GM12878 (cell line): ENCODE measurements around the gene ESRP2. TPM values are rescaled to one million over a fixed set of nuclear protein-coding genes. Genes with fewer than 3 reads are reported as not detected.
A peak's percentile ranks its signal among the peaks of the same experiment; 100 is the strongest.

Experiments used
- CBX3 ChIP-seq: fragments of 200-600 bp; sonication (generic); IDR thresholded peaks from 2 replicates; pipeline ENCODE4 v1.6.1; 2016; ENCODE audit warnings: low read depth, borderline replicate concordance
- FOXK2 ChIP-seq: fragments of 450-650 bp; IDR thresholded peaks from 2 replicates; pipeline ENCODE4 v1.6.1; 2017; ENCODE audit warnings: mild to moderate bottlenecking, moderate library complexity
- HCFC1 ChIP-seq: fragments of 150-350 bp; IDR thresholded peaks from 2 replicates; pipeline ENCODE4 v1.6.1; 2014; ENCODE audit warnings: low read length
- JUNB ChIP-seq: IDR thresholded peaks from 2 replicates; pipeline ENCODE4 v1.6.1; 2016; ENCODE audit warnings: antibody characterized with exemption, mild to moderate bottlenecking
- RB1 ChIP-seq: fragments of 450-650 bp; formaldehyde crosslinking; IDR thresholded peaks from 2 replicates; pipeline ENCODE4 v1.6.1; 2017; ENCODE audit warnings: mild to moderate bottlenecking, borderline replicate concordance
- SIX5 ChIP-seq: IDR thresholded peaks from 2 replicates; pipeline ENCODE4 v1.6.1; 2011; ENCODE audit warnings: mild to moderate bottlenecking, low read depth, low read length, moderate library complexity; ENCODE audit not compliant: severe bottlenecking
- SREBF1 ChIP-seq: IDR thresholded peaks from 2 replicates; pipeline ENCODE4 v1.6.1; 2012; ENCODE audit warnings: mild to moderate bottlenecking, low read length
- ZNF207 ChIP-seq: fragments of 450-650 bp; IDR thresholded peaks from 2 replicates; pipeline ENCODE4 v1.6.1; 2014; ENCODE audit warnings: antibody characterized with exemption, mild to moderate bottlenecking, borderline replicate concordance
- ZNF384 ChIP-seq: IDR thresholded peaks from 2 replicates; pipeline ENCODE4 v1.6.1; 2012; ENCODE audit warnings: low read depth, mild to moderate bottlenecking, low read length, improper control_type of control experiment, borderline replicate concordance
- polyA plus RNA-seq, 11 experiments: library from polyadenylated mRNA; depleted of rRNA in 4 of 11; unstranded in 6 of 11; stranded (reverse) in 5 of 11; fragments of >200 nt; fragmentation: Nextera tagmentation in 4 of 11; fragmentation: Illumina TruSeq in 1 of 11; extraction: Ambion mirVana in 4 of 11; extraction: Trizol in 1 of 11; gene quantifications; 1 replicate in 1 of 11; 2 replicates in 10 of 11; pipeline versions ENCODE4 v1.2.1 to v1.2.3, GENCODE V29; 2011 to 2016; ENCODE audit warnings: inconsistent platforms in 2 of 11, missing spikeins in 2 of 11, low read depth in 1 of 11
- total RNA-seq, 4 experiments: library from RNA; depleted of rRNA in 3 of 4; stranded (reverse); fragments of >200 nt in 3 of 4; fragmentation: Illumina TruSeq in 1 of 4; extraction: Trizol in 1 of 4; gene quantifications; 2 replicates each; pipeline versions ENCODE4 v1.2.1 to v1.2.3, GENCODE V29; 2013 to 2021
- TF ChIP-seq, protein P1 (sequence below): fragments of 450-650 bp; IDR thresholded peaks from 2 replicates; pipeline ENCODE4 v1.6.1; 2016; ENCODE audit warnings: mild to moderate bottlenecking
- TF ChIP-seq, protein P2 (sequence below): fragments of 450-650 bp; formaldehyde crosslinking; IDR thresholded peaks from 2 replicates; pipeline ENCODE4 v1.5.0; 2022; ENCODE audit warnings: mild to moderate bottlenecking, missing genetic modification characterization
- TF ChIP-seq, protein P3 (sequence below): fragments of 450-650 bp; IDR thresholded peaks from 2 replicates; pipeline ENCODE4 v1.6.1; 2017; ENCODE audit warnings: antibody characterized with exemption, mild to moderate bottlenecking, moderate library complexity
- TF ChIP-seq, protein P4 (sequence below): IDR thresholded peaks from 2 replicates; pipeline ENCODE4 v1.6.1; 2012; ENCODE audit warnings: mild to moderate bottlenecking, low read depth, low read length
- TF ChIP-seq, protein P5 (sequence below): fragments of 450-650 bp; IDR thresholded peaks from 2 replicates; pipeline ENCODE4 v1.6.1; 2018; ENCODE audit warnings: borderline replicate concordance, mild to moderate bottlenecking; ENCODE audit not compliant: partially characterized antibody

Gene ESRP2
- total and polyA plus RNA-seq, 10 of the 15 experiments (the other 5 are each of a cell fraction or from before 2014, with no cell fraction given): 0.04 to 0.64 (median 0.08) TPM; not detected in 3

DNA sequence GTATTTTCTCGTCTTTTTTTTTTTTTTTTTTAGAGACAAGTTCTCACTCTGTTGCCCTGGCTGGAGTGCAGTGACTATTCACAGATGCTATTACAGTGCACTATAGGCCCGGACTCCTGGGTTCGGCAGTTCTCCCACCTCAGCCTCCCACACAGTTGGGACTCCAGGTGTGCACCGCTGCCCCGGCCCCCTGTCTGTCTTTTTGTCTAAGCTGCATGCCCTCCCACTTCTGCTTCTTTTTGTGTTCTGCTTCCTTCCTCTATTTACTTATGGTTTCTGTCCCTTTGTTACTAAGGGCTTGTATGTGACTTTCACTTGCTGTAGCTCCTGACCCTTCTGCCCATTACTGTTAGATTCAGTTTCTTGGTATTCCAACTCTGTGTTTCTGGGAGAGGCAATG is 48.9 kb upstream of the ESRP2 start (continued):
- TF ChIP-seq JUNB: no peak; the same call in 1 of the 2 replicates
- TF ChIP-seq, protein P1, sequence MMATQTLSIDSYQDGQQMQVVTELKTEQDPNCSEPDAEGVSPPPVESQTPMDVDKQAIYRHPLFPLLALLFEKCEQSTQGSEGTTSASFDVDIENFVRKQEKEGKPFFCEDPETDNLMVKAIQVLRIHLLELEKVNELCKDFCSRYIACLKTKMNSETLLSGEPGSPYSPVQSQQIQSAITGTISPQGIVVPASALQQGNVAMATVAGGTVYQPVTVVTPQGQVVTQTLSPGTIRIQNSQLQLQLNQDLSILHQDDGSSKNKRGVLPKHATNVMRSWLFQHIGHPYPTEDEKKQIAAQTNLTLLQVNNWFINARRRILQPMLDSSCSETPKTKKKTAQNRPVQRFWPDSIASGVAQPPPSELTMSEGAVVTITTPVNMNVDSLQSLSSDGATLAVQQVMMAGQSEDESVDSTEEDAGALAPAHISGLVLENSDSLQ: peak; percentile 86
- TF ChIP-seq RB1: no peak
- TF ChIP-seq CBX3: no peak
- TF ChIP-seq, protein P2, sequence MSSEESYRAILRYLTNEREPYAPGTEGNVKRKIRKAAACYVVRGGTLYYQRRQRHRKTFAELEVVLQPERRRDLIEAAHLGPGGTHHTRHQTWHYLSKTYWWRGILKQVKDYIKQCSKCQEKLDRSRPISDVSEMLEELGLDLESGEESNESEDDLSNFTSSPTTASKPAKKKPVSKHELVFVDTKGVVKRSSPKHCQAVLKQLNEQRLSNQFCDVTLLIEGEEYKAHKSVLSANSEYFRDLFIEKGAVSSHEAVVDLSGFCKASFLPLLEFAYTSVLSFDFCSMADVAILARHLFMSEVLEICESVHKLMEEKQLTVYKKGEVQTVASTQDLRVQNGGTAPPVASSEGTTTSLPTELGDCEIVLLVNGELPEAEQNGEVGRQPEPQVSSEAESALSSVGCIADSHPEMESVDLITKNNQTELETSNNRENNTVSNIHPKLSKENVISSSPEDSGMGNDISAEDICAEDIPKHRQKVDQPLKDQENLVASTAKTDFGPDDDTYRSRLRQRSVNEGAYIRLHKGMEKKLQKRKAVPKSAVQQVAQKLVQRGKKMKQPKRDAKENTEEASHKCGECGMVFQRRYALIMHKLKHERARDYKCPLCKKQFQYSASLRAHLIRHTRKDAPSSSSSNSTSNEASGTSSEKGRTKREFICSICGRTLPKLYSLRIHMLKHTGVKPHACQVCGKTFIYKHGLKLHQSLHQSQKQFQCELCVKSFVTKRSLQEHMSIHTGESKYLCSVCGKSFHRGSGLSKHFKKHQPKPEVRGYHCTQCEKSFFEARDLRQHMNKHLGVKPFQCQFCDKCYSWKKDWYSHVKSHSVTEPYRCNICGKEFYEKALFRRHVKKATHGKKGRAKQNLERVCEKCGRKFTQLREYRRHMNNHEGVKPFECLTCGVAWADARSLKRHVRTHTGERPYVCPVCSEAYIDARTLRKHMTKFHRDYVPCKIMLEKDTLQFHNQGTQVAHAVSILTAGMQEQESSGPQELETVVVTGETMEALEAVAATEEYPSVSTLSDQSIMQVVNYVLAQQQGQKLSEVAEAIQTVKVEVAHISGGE (CRISPR knock-in tag): no peak
- TF ChIP-seq ZNF384: peak; percentile 57; the same call in 1 of the 2 replicates
- TF ChIP-seq ZNF207: no peak
- TF ChIP-seq, protein P3, sequence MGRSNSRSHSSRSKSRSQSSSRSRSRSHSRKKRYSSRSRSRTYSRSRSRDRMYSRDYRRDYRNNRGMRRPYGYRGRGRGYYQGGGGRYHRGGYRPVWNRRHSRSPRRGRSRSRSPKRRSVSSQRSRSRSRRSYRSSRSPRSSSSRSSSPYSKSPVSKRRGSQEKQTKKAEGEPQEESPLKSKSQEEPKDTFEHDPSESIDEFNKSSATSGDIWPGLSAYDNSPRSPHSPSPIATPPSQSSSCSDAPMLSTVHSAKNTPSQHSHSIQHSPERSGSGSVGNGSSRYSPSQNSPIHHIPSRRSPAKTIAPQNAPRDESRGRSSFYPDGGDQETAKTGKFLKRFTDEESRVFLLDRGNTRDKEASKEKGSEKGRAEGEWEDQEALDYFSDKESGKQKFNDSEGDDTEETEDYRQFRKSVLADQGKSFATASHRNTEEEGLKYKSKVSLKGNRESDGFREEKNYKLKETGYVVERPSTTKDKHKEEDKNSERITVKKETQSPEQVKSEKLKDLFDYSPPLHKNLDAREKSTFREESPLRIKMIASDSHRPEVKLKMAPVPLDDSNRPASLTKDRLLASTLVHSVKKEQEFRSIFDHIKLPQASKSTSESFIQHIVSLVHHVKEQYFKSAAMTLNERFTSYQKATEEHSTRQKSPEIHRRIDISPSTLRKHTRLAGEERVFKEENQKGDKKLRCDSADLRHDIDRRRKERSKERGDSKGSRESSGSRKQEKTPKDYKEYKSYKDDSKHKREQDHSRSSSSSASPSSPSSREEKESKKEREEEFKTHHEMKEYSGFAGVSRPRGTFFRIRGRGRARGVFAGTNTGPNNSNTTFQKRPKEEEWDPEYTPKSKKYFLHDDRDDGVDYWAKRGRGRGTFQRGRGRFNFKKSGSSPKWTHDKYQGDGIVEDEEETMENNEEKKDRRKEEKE: no peak
- no peak for TF ChIP-seq SIX5
- no peak for TF ChIP-seq SREBF1
- no peak for TF ChIP-seq HCFC1
- TF ChIP-seq, protein P4, sequence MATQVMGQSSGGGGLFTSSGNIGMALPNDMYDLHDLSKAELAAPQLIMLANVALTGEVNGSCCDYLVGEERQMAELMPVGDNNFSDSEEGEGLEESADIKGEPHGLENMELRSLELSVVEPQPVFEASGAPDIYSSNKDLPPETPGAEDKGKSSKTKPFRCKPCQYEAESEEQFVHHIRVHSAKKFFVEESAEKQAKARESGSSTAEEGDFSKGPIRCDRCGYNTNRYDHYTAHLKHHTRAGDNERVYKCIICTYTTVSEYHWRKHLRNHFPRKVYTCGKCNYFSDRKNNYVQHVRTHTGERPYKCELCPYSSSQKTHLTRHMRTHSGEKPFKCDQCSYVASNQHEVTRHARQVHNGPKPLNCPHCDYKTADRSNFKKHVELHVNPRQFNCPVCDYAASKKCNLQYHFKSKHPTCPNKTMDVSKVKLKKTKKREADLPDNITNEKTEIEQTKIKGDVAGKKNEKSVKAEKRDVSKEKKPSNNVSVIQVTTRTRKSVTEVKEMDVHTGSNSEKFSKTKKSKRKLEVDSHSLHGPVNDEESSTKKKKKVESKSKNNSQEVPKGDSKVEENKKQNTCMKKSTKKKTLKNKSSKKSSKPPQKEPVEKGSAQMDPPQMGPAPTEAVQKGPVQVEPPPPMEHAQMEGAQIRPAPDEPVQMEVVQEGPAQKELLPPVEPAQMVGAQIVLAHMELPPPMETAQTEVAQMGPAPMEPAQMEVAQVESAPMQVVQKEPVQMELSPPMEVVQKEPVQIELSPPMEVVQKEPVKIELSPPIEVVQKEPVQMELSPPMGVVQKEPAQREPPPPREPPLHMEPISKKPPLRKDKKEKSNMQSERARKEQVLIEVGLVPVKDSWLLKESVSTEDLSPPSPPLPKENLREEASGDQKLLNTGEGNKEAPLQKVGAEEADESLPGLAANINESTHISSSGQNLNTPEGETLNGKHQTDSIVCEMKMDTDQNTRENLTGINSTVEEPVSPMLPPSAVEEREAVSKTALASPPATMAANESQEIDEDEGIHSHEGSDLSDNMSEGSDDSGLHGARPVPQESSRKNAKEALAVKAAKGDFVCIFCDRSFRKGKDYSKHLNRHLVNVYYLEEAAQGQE: no peak
- peak; percentile 31; the same call in 1 of the 2 replicates for TF ChIP-seq FOXK2
- TF ChIP-seq, protein P5, sequence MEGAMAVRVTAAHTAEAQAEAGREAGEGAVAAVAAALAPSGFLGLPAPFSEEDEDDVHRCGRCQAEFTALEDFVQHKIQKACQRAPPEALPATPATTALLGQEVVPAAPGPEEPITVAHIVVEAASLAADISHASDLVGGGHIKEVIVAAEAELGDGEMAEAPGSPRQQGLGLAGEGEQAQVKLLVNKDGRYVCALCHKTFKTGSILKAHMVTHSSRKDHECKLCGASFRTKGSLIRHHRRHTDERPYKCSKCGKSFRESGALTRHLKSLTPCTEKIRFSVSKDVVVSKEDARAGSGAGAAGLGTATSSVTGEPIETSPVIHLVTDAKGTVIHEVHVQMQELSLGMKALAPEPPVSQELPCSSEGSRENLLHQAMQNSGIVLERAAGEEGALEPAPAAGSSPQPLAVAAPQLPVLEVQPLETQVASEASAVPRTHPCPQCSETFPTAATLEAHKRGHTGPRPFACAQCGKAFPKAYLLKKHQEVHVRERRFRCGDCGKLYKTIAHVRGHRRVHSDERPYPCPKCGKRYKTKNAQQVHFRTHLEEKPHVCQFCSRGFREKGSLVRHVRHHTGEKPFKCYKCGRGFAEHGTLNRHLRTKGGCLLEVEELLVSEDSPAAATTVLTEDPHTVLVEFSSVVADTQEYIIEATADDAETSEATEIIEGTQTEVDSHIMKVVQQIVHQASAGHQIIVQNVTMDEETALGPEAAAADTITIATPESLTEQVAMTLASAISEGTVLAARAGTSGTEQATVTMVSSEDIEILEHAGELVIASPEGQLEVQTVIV: no peak
